Transverse colon (tissue), 3 donors: ENCODE results near the gene PXN.

ENCODE experiments used
- CTCF ChIP-seq, 5 experiments: fragments of 200-600 bp in 3 of 5; fragments of 450-650 bp in 2 of 5; sonication (generic) in 3 of 5; IDR thresholded peaks; 1 replicate in 2 of 5; 2 replicates in 3 of 5; pipeline ENCODE4 v1.5.1; 2016 to 2017; ENCODE audit warnings: antibody characterized with exemption in 5 of 5, inconsistent platforms in 3 of 5, mild to moderate bottlenecking in 2 of 5, moderate library complexity in 1 of 5
- EP300 ChIP-seq: sonication (generic); formaldehyde crosslinking; IDR thresholded peaks from one replicate; pipeline ENCODE4 v1.6.1; 2017; ENCODE audit warnings: antibody characterized with exemption, low read depth
- POLR2A ChIP-seq: fragments of 450-650 bp; IDR thresholded peaks from one replicate; pipeline ENCODE4 v1.6.1; 2016; ENCODE audit warnings: antibody characterized with exemption, mild to moderate bottlenecking, moderate library complexity

DNA sequence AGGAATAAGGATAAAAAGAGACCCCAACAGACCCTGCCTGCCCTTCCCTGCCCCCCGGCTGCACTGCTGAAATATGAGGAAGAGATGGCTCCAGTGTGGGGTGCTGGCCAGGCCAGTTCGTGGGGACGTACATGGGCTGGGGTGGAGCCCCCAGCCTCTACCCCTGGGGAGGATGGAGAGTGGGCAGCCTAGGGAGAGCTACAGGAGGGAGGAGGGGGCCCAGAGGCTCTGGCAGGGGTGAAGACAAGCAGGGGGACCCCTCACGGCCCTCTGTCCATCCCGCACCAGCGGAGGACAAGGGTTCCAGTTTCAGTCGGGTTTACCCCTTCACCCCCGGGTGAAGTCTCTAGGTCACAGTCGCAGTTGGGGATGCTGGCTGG lies 53.6 kb downstream of the PXN start:
- TF ChIP-seq EP300 (no peak), CTCF (IDR thresholded peaks at IDR 0.05) (no peak), POLR2A (no peak)
